ENCODE data around the gene ITGA7. TPM values are rescaled to one million over a fixed set of nuclear protein-coding genes. Genes with fewer than 3 reads are reported as not detected.

Gene ITGA7
- total RNA-seq, 1 experiment from 2014 or later: 2.7 TPM

- BruUV-seq (replicated peaks): no TSS peak
- Histone ChIP-seq H3K4me2 (no peak overlapping the region), H3K4me1 (replicated peaks; ENCODE audit: insufficient read depth) (no peaks in the 10 kb centered on the region), H3F3A (ENCODE audit: insufficient read depth, low read depth) (no peaks in the 10 kb centered on the region), H2AFZ (no peak overlapping the region), H3K36me3 (ENCODE audit: low read depth) (no peaks in the 10 kb centered on the region), H3K9me3 (ENCODE audit: insufficient read depth, low read depth) (no peaks in the 10 kb centered on the region), H3K27me3 (ENCODE audit: insufficient read depth, low read depth) (peaks cover 44% of the 10 kb centered on the region), H3K4me3 (no peak overlapping the region), H3K79me2 (ENCODE audit: low read depth) (no peaks in the 10 kb centered on the region), H4K20me1 (ENCODE audit: insufficient read depth) (no peaks in the 10 kb centered on the region), H3K9me2 (ENCODE audit: insufficient read depth) (no peaks in the 10 kb centered on the region), H3K27ac (no peak overlapping the region)
- intact Hi-C loops (cut with micrococcal nuclease; ENCODE audit: unreplicated experiment): no loop called here
- POLR2A ChIA-PET (ENCODE audit: unreplicated experiment): no interaction called here
- TF ChIP-seq EZH2 (IDR thresholded peaks at IDR 0.05; ENCODE audit: low read depth): no peak
- no peak for TF ChIP-seq CTCF (conservative IDR thresholded peaks at IDR 0.05)
- DNase-seq: no peak
- CTCF ChIA-PET: no interaction called here
These were observed 10.8 kb downstream of the ITGA7 start for GRCh38 chr12:55696796-55697462.

- no peak overlapping the region for H2AFZ ChIP-seq
- DNase-seq: no peak
- ChIA-PET CTCF (no interaction called here), POLR2A (ENCODE audit: unreplicated experiment) (no interaction called here)
- no peaks in the 10 kb centered on the region for H3K4me1 ChIP-seq (replicated peaks; ENCODE audit: insufficient read depth)
- BruUV-seq (replicated peaks): no TSS peak
- H3K27ac ChIP-seq: no peak overlapping the region
- H3K79me2 ChIP-seq (ENCODE audit: low read depth): no peaks in the 10 kb centered on the region
- H3K9me3 ChIP-seq (ENCODE audit: insufficient read depth, low read depth): no peaks in the 10 kb centered on the region
- no peaks in the 10 kb centered on the region for H4K20me1 ChIP-seq (ENCODE audit: insufficient read depth)
- H3F3A ChIP-seq (ENCODE audit: insufficient read depth, low read depth): no peaks in the 10 kb centered on the region
- no peaks in the 10 kb centered on the region for H3K36me3 ChIP-seq (ENCODE audit: low read depth)
- intact Hi-C loops (cut with micrococcal nuclease; ENCODE audit: unreplicated experiment): no loop called here
- peaks cover 44% of the 10 kb centered on the region for H3K27me3 ChIP-seq (ENCODE audit: insufficient read depth, low read depth)
- no peak overlapping the region for H3K4me2 ChIP-seq
- no peaks in the 10 kb centered on the region for H3K9me2 ChIP-seq (ENCODE audit: insufficient read depth)
- H3K4me3 ChIP-seq: no peak overlapping the region
- TF ChIP-seq CTCF (conservative IDR thresholded peaks at IDR 0.05): no peak
- TF ChIP-seq EZH2 (IDR thresholded peaks at IDR 0.05; ENCODE audit: low read depth): no peak
These were observed 11.6 kb downstream of the ITGA7 start for GRCh38 chr12:55696141-55696540.

- Histone ChIP-seq H3K27ac (no peak overlapping the region), H3K9me3 (ENCODE audit: insufficient read depth, low read depth) (no peaks in the 10 kb centered on the region), H4K20me1 (ENCODE audit: insufficient read depth) (no peaks in the 10 kb centered on the region), H3K27me3 (ENCODE audit: insufficient read depth, low read depth) (peaks cover 44% of the 10 kb centered on the region), H3F3A (ENCODE audit: insufficient read depth, low read depth) (no peaks in the 10 kb centered on the region), H3K9me2 (ENCODE audit: insufficient read depth) (no peaks in the 10 kb centered on the region), H2AFZ (no peak overlapping the region), H3K4me3 (no peak overlapping the region), H3K79me2 (ENCODE audit: low read depth) (no peaks in the 10 kb centered on the region), H3K4me2 (no peak overlapping the region), H3K4me1 (replicated peaks; ENCODE audit: insufficient read depth) (no peaks in the 10 kb centered on the region), H3K36me3 (ENCODE audit: low read depth) (no peaks in the 10 kb centered on the region)
- intact Hi-C loops (cut with micrococcal nuclease; ENCODE audit: unreplicated experiment): no loop called here
- BruUV-seq (replicated peaks): no TSS peak
- no peak for DNase-seq
- TF ChIP-seq CTCF (conservative IDR thresholded peaks at IDR 0.05) (no peak), EZH2 (IDR thresholded peaks at IDR 0.05; ENCODE audit: low read depth) (no peak)
- ChIA-PET POLR2A (ENCODE audit: unreplicated experiment) (no interaction called here), CTCF (no interaction called here)
These were observed 12.4 kb downstream of the ITGA7 start for GRCh38 chr12:55695349-55695748.

All from PC-9 (cell line).